ENCODE data around the gene CCNYL1. TPM values are rescaled to one million over a fixed set of nuclear protein-coding genes. Genes with fewer than 3 reads are reported as not detected.
"Not testable (repeated sequence)": the region's sequence is repeated elsewhere in the genome, so short reads cannot be mapped to it uniquely, and the experiment has no call there.

The CCNYL1 gene
- total RNA-seq, 1 donor = 10.4 TPM

GRCh38 chr2:207759890-207760289 is 48.5 kb downstream of the CCNYL1 start:
- no peak for DNase-seq (ENCODE audit: low read depth)
- H3K4me3 ChIP-seq (ENCODE audit: low read depth, low read length) = no peak overlapping the region
- TF ChIP-seq CTCF (IDR thresholded peaks at IDR 0.05; ENCODE audit: insufficient read depth, low read depth, low read length) = no peak

GRCh38 chr2:207760453-207760852 is 49.0 kb downstream of the CCNYL1 start:
- no peak for TF ChIP-seq CTCF (IDR thresholded peaks at IDR 0.05; ENCODE audit: insufficient read depth, low read depth, low read length)

DNA sequence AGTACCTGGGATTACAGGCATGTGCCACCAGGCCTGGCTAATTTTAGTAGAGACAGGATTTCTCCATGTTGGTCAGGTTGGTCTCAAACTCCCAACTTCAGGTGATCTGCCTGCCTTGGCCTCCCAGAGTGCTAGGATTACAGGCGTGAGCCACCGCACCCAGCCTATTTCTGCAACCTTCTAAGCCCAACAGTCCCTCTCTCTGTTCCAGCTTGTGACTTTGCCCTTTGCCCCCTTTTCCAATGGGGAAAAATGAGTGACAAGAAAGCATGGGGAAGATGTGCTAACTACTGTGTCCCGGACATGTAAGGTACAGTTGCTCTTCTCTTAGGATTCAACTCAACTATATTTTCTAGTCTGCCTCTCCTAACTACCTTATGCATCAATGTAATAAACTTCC is 50.0 kb downstream of the CCNYL1 start:
- H3K4me3 ChIP-seq (ENCODE audit: low read depth, low read length); DNase-seq (ENCODE audit: low read depth): not testable (repeated sequence)

More at GRCh38 chr2:207760453-207760852, 49.0 kb downstream of the CCNYL1 start:
- H3K4me3 ChIP-seq (ENCODE audit: low read depth, low read length) = no peak overlapping the region
- DNase-seq (ENCODE audit: low read depth) = no peak

DNA sequence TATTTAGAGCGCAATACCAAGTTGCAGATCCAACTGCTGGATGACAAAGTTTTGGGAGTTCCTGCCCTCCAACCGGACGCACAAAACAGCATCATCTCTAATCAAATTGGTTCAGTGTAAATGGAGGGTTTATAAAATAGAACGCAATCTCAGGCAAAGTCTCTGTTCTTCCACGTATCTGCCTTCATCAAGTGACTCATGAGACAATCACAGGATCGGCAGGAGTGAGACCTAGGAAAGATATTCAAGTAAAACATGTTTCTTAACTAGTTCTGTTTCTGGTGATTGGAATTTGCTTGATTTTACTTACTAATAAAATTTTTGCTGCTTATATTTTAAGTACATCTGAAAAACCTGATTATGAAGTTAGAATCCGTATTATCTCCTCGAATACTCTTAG is 50.7 kb downstream of the CCNYL1 start:
- no peak for DNase-seq (ENCODE audit: low read depth)
- no peak for TF ChIP-seq CTCF (IDR thresholded peaks at IDR 0.05; ENCODE audit: insufficient read depth, low read depth, low read length)
- H3K4me3 ChIP-seq (ENCODE audit: low read depth, low read length) = no peak overlapping the region

GRCh38 chr2:207763303-207763917 is 52.0 kb downstream of the CCNYL1 start:
- no peak for DNase-seq (ENCODE audit: low read depth)
- no peak overlapping the region for H3K4me3 ChIP-seq (ENCODE audit: low read depth, low read length)
- no peak for TF ChIP-seq CTCF (IDR thresholded peaks at IDR 0.05; ENCODE audit: insufficient read depth, low read depth, low read length)

DNA sequence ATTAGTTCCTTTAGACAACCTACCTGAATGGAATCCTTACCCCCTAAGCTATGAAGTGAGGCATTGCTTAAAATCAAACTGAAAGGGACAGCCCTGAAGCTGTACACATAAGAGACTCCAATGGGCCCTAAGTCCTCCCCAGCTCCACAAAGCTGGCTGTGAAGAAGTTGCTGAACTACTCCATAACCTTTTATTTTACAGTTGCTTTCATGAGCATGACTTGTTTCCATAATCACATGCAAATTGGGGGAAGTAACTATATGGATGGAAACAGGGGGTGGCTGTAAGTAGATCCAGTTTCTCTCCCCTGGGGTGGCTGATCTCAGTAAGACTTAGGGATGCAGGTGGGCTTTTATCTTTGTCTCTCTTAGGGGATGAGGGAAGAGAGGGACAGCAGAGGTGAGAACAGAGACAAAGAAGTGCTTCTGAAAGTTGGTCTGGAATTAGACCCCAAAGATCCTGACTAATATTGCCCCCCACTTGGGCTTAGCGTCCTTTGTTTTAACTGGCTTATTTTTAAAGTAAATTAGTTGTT is 52.7 kb downstream of the CCNYL1 start:
- DNase-seq (ENCODE audit: low read depth) = no peak
- H3K4me3 ChIP-seq (ENCODE audit: low read depth, low read length) = no peak overlapping the region
- TF ChIP-seq CTCF (IDR thresholded peaks at IDR 0.05; ENCODE audit: insufficient read depth, low read depth, low read length) = no peak

GRCh38 chr2:207765547-207765946 is 54.1 kb downstream of the CCNYL1 start:
- H3K4me3 ChIP-seq (ENCODE audit: low read depth, low read length) = no peak overlapping the region
- DNase-seq (ENCODE audit: low read depth) = no peak
- TF ChIP-seq CTCF (IDR thresholded peaks at IDR 0.05; ENCODE audit: insufficient read depth, low read depth, low read length) = no peak
